PFSK-1 (cell line): Measurements from ENCODE around the gene CHTOP.

Source experiments
- POLR2AphosphoS5 ChIP-seq: IDR thresholded peaks from 2 replicates; pipeline ENCODE4 v1.6.1; 2012; ENCODE audit warnings: low read depth, mild to moderate bottlenecking, control low read depth, low read length, moderate library complexity
- TF ChIP-seq, protein P1 (sequence below), 2 experiments: IDR thresholded peaks; 2 replicates each; pipeline versions ENCODE4 v1.6.1 to v1.8.0; 2011 to 2012; ENCODE audit warnings: low read depth in 2 of 2, low read length in 2 of 2, control low read depth in 1 of 2, inconsistent platforms in 1 of 2, mild to moderate bottlenecking in 1 of 2, moderate library complexity in 1 of 2; ENCODE audit not compliant: insufficient read depth in 1 of 2

DNA sequence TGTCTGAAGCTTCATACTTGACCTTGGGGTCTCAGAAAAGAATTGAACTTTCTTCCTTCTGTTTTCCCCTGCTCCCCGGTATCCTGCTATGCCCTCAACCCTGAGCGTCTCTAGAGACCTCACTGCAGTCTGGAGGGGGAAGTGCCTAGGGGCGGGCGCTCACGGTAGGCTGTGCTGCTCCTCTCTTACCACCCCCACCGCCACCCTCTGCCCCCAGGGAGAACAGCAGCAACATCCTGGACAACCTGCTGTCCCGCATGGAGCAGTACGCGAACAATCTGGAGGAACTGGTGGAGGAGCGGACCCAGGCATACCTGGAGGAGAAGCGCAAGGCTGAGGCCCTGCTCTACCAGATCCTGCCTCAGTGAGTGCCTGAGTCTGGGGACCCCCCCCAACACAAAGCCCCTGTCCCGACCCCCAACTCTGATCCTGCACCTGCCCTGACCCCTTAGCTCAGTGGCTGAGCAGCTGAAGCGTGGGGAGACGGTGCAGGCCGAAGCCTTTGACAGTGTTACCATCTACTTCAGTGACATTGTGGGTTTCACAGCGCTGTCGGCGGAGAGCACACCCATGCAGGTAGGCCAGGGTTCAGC, 55.0 kb downstream of the CHTOP start:
- no peak for TF ChIP-seq POLR2AphosphoS5
- TF ChIP-seq, protein P1, sequence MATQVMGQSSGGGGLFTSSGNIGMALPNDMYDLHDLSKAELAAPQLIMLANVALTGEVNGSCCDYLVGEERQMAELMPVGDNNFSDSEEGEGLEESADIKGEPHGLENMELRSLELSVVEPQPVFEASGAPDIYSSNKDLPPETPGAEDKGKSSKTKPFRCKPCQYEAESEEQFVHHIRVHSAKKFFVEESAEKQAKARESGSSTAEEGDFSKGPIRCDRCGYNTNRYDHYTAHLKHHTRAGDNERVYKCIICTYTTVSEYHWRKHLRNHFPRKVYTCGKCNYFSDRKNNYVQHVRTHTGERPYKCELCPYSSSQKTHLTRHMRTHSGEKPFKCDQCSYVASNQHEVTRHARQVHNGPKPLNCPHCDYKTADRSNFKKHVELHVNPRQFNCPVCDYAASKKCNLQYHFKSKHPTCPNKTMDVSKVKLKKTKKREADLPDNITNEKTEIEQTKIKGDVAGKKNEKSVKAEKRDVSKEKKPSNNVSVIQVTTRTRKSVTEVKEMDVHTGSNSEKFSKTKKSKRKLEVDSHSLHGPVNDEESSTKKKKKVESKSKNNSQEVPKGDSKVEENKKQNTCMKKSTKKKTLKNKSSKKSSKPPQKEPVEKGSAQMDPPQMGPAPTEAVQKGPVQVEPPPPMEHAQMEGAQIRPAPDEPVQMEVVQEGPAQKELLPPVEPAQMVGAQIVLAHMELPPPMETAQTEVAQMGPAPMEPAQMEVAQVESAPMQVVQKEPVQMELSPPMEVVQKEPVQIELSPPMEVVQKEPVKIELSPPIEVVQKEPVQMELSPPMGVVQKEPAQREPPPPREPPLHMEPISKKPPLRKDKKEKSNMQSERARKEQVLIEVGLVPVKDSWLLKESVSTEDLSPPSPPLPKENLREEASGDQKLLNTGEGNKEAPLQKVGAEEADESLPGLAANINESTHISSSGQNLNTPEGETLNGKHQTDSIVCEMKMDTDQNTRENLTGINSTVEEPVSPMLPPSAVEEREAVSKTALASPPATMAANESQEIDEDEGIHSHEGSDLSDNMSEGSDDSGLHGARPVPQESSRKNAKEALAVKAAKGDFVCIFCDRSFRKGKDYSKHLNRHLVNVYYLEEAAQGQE (IDR thresholded peaks at IDR 0.05; ENCODE audit: insufficient read depth in 1 of 2, low read depth in 2 of 2, low read length in 2 of 2), result no peak
